NCI-H2029 (cell line): ENCODE measurements around the gene TBK1.
"Not testable (repeated sequence)": the region's sequence is repeated elsewhere in the genome, so short reads cannot be mapped to it uniquely, and the experiment has no call there.

ENCODE experiments used
- DNase-seq: peaks from one replicate; lab custom pipeline; 2025; lab: John Stamatoyannopoulos, UW

The TBK1 gene

DNA sequence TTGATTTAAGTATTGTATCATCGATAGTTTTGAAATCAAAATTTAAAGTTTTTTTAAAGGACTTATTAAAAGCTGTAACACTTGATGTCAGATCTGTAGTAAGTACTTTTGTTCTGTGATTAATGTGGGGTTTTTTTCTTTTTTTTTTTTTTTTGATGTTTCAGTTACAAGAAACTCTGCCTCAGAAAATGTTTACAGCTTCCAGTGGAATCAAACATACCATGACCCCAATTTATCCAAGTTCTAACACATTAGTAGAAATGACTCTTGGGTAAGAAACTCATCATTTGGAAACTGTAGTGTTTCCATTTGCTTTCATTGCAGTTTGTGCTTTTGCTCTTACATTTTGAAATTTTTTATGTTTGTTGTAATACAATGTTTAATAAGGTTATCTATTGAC is 45.6 kb downstream of the TBK1 start:
- DNase-seq: no peak

DNA sequence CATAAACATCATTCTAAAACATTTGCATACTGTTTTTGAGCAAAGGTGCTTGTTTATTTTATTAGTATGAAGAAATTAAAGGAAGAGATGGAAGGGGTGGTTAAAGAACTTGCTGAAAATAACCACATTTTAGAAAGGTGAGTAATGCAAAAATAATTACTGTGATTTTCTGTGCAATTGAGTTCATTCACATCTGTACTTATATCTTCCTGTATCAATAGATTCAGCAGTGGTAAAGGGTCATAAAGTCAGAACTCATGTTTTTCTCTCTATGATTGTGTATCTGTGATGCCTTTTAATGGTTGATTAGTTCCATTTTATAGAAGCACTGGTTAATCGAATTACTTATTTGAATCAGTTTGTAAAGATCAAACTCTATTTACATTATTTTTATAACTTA is 46.0 kb downstream of the TBK1 start:
- no peak for DNase-seq

GRCh38 chr12:64500394-64500793 is 48.5 kb downstream of the TBK1 start:
- no peak for DNase-seq

- DNase-seq: no peak
These were observed 49.6 kb downstream of the TBK1 start for GRCh38 chr12:64501486-64501885.

GRCh38 chr12:64506955-64507354 is 55.0 kb downstream of the TBK1 start:
- no peak for DNase-seq

DNA sequence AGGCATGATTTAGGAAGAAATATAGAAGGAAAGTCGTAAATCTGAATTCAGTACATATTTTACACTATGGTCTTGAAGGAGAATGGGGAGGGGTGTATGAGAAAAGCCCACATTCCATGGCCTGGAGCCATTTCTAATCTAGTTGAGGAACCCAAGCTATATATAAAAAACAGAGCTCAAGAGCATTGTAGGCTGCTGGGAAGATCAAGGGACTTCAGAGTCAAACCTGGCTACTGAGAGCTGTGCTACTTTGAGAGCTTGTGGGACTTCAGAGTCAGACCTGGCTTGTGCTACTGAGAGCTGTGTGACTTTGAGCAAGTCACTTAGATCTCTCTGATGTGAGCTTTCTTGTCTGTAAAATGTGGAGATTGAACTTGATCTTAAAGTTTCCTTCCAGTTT is 58.7 kb downstream of the TBK1 start:
- no peak for DNase-seq

GRCh38 chr12:64518396-64518795 is 66.5 kb downstream of the TBK1 start:
- DNase-seq: no peak

- DNase-seq: no peak
These were observed 69.9 kb downstream of the TBK1 start for GRCh38 chr12:64521833-64522232.

DNA sequence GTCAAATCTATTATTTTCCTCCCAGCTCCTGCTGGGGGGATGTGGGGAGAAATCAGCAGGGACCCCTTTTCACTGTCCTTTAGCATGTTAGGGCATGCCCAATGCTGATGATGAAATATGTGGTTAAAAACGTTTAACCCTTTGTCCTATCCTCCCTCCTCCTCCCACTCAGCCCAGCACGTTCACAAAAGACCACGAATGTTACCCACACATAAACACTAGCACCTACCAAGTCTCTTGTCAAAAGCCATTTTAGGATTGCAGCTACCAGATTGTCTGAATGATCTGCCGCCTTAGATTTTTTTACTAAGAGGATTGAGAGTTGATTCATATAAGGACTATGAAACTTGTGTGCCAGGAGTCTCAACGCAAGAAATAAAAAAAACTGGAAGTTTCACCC is 70.4 kb downstream of the TBK1 start:
- no peak for DNase-seq

DNA sequence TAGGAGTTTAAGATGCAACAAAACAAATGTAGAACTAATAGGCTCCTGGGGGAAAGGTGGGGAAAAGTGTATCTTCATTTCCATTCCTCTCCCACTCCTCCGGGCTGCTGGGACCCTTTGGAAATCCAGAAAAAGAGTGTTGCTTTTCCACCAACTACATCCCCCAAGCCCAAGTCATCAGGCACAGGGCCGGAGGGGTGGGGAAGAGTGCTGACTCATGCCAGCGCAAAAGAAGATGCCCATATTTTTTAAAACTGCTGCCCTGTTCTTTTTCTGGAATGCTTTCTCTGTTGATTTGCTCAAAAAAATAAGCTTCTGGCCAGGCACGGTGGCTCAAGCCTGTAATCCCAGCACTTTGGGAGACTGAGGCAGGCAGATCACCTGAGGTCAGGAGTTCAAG is 70.9 kb downstream of the TBK1 start:
- no peak for DNase-seq

DNA sequence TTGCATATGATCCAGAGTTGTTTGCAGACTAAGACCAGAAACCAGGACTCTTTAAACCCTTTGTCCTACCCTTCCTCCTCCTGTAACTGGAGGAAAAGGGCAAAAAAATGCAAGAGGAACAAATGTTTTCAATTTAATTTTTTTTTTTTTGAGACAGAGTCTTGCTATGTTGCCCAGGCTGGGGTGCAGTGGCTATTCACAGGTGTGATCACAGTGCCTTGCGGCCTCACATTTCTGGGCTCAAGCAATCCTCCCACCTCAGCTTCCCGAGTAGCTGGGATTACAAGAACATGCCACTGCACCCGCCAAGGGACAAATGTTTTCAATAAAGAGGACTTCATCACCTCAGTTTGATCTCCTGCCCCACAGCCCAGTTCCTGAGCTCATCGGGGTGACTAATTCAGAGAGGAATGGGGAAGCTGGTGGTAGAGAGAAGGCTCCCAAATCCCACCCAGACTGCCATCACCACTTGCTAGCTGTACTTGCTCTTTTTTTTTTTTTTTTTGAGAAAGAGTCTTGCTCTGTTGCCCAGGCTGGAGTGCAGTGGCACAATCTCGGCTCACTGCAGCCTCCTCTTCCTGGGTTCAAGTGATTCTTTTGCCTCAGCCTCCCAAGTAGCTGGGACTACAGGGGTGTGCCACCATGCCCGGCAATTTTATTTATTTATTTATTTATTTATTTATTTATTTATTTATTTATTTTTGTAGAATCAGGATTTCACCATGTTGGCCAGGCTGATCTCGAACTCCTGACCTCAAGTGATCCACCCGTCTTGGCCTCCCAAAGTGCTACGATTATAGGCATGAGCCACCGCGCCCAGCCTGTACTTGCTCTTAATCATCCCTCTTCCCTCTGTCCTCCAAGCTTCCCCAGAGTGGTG is 71.9 kb downstream of the TBK1 start:
- not testable (repeated sequence) for DNase-seq

- DNase-seq: no peak
These were observed 73.7 kb downstream of the TBK1 start for GRCh38 chr12:64525461-64526160.

GRCh38 chr12:64526859-64527258 is 74.9 kb downstream of the TBK1 start:
- no peak for DNase-seq

DNA sequence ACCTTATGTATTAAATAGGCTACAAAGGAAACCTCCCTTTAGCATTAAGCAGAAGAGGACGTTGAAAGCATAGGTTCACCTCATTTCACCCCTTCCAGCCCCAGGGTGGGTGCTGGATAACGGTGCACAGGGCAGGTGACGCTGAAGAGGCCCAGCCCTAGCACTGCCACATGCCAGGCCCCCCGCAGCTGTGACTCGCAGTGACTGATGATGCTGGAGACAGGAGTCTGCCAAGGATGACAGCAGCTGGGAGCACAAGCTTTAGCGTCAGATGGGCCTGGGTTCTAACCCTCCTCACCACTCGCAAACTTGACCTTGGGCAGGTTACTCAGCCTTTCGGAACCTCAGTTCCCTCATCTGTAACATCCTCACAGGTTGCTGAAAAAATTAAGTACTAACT is 76.7 kb downstream of the TBK1 start:
- no peak for DNase-seq

- no peak for DNase-seq
These were observed 78.6 kb downstream of the TBK1 start for GRCh38 chr12:64530566-64530965.

DNA sequence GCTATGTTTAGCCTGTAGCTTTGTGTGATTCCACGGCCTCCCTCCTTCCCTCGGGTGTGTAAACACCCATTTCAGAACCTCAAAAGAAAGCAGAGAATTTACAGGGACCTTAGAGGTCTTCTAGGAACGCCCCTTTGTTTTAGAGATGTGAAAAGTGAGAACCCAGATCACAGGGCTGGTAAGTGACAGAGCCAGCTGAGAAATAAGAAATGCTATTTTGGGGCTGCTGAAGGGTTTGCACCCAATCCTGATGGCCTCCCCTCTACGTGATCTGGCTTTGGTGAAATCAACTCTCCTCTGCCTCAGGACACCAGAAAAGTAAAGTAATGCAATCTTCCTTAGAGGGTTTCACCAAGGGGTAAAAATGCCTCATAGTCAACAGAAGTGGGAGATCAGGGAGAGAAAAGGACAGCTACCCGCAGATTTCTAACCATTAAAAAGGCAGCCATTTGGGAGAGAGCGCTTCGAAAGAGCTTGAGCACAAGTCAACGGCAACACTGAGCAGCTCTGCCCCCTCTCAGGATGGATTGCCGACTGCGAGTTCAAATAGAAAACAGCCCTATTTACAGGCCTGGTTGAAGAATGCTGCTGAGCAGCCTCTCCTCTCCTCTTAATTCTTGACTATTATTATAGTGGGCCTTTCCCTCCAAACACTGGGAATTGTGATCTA is 79.9 kb downstream of the TBK1 start:
- DNase-seq: no peak

GRCh38 chr12:64532734-64533351 is 80.9 kb downstream of the TBK1 start:
- DNase-seq: no peak

GRCh38 chr12:64534672-64535199 is 82.8 kb downstream of the TBK1 start:
- DNase-seq: no peak

DNA sequence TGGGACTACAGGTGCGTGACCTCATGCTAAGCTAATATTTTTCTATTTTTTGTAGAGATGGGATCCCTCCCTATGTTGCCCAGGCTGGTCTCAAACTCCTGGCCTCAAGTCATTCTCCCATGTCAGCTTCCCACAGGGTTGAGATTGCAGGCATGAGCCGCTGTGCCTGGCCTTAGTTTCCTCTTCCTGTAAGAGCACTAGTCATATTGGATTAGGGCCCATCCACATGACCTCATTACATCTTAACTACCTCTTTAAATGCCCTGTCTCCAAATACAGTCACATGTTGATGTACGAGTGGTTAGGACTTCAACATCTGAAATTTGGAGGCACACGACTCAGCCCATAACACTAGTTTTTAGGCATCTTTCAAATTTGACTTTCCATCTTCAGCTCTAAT is 86.2 kb downstream of the TBK1 start:
- DNase-seq: no peak

DNA sequence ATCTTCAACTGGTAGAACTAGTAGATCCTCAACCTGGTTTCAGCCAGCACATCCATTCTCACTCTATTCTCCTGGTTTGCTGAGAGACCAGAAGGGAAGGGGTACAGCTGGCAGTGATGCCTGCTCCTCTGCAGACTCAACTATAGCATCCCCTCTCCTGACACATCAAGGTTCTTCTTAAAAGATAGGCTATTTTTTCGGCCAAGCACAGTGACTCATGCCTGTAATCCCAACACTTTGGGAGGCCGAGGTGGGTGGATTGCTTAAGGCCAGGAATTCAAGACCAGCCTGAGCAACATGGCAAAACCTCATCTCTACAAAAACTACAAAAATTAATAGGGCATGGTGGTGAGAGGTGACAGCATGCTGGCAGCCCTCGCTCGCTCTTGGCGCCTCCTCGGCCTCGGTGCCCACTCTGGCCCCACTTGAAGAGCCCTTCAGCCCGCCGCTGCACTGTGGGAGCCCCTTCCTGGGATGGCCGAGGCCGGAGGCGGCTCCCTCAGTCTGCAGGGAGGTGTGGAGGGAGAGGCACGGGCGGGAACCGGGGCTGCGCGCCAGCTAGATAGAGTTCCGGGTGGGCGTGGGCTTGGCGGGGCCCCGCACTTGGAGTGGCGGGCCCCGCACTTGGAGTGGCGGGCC is 90.6 kb downstream of the TBK1 start:
- DNase-seq: not testable (repeated sequence)

DNA sequence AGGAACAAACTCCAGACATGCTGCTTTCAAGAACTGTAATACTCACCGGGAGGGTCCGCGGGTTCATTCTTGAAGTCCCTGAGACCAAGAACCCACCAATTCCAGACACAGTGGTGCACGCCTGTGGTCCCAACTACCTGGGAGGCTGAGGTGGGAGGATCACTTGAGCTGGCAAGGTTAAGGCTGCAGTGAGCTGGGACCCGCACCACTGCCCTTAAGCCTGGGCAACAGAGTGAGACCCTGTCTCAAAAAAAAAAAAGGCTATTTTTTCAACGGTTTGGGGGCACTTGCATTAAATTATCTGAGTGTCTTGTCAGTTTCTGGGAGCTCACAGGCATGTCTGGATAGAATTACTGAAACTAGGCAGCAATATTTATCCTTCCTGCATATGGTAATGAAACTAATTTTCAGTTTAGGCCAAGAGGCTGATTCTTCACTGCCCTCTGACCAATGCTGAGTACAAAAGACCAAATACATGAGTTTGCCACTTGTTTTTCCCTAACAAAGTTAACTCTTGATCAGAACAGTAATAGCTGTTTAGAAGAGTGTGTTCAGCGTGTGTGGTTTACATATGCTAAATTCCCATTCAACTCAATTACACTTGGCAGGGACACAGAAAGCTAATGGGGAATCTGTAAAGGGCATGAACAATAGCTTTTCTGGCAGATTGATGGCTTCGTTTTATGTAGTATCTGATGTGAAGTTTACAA is 92.6 kb downstream of the TBK1 start:
- no peak for DNase-seq
